ENCODE measurements around the gene PIK3R1.

Gene PIK3R1

GRCh38 chr5:68298479-68298878 is 82.9 kb downstream of the PIK3R1 start:
- DNase-seq (ENCODE audit: low read depth): no peak

GRCh38 chr5:68299105-68299504 is 83.5 kb downstream of the PIK3R1 start:
- DNase-seq (ENCODE audit: low read depth): no peak

- DNase-seq (ENCODE audit: low read depth): no peak
Measured at GRCh38 chr5:68299575-68299974, 84.0 kb downstream of the PIK3R1 start.

GRCh38 chr5:68303038-68303738 is 87.6 kb downstream of the PIK3R1 start:
- DNase-seq (ENCODE audit: low read depth): no peak

- DNase-seq (ENCODE audit: low read depth): no peak
Measured at GRCh38 chr5:68303754-68304420, 88.3 kb downstream of the PIK3R1 start.

- no peak for DNase-seq (ENCODE audit: low read depth)
Measured at GRCh38 chr5:68304421-68305052, 89.0 kb downstream of the PIK3R1 start.

- no peak for DNase-seq (ENCODE audit: low read depth)
Measured at GRCh38 chr5:68305223-68305870, 89.8 kb downstream of the PIK3R1 start.

GRCh38 chr5:68306361-68307014 is 90.9 kb downstream of the PIK3R1 start:
- no peak for DNase-seq (ENCODE audit: low read depth)

- no peak for DNase-seq (ENCODE audit: low read depth)
Measured at GRCh38 chr5:68313336-68313735, 97.8 kb downstream of the PIK3R1 start.

- no peak for DNase-seq (ENCODE audit: low read depth)
Measured at GRCh38 chr5:68314465-68314864, 98.9 kb downstream of the PIK3R1 start.

- no peak for DNase-seq (ENCODE audit: low read depth)
Measured at GRCh38 chr5:68315679-68316271, 100.2 kb downstream of the PIK3R1 start.

GRCh38 chr5:68316469-68316868 is 100.9 kb downstream of the PIK3R1 start:
- no peak for DNase-seq (ENCODE audit: low read depth)

- DNase-seq (ENCODE audit: low read depth): no peak
Measured at GRCh38 chr5:68317646-68318045, 102.1 kb downstream of the PIK3R1 start.

- DNase-seq (ENCODE audit: low read depth): peak; percentile 46
Measured at GRCh38 chr5:68318955-68319705, 103.6 kb downstream of the PIK3R1 start.

- DNase-seq (ENCODE audit: low read depth): peak; percentile 48
Measured at GRCh38 chr5:68319706-68320412, 104.3 kb downstream of the PIK3R1 start.

GRCh38 chr5:68320413-68320986 is 104.9 kb downstream of the PIK3R1 start:
- no peak for DNase-seq (ENCODE audit: low read depth)

- DNase-seq (ENCODE audit: low read depth): no peak
Measured at GRCh38 chr5:68325065-68325580, 109.6 kb downstream of the PIK3R1 start.

GRCh38 chr5:68329554-68330255 is 114.1 kb downstream of the PIK3R1 start:
- peak; percentile 55 for DNase-seq (ENCODE audit: low read depth)

- peak; percentile 14 for DNase-seq (ENCODE audit: low read depth)
Measured at GRCh38 chr5:68330574-68330973, 115.0 kb downstream of the PIK3R1 start.
